PC-9 (cell line): ENCODE measurements around the gene EMP1.

Experiments
- CTCF ChIP-seq: fragments of 200-600 bp; sonication (generic); conservative IDR thresholded peaks from 2 replicates; pipeline ENCODE4 v1.6.1; 2017; ENCODE audit warnings: mixed run types, antibody characterized with exemption, mild to moderate bottlenecking, moderate library complexity
- EZH2 ChIP-seq: fragments of 200-600 bp; sonication (generic); IDR thresholded peaks from 2 replicates; pipeline ENCODE4 v1.8.0; 2017; ENCODE audit warnings: antibody characterized with exemption, low read depth

DNA sequence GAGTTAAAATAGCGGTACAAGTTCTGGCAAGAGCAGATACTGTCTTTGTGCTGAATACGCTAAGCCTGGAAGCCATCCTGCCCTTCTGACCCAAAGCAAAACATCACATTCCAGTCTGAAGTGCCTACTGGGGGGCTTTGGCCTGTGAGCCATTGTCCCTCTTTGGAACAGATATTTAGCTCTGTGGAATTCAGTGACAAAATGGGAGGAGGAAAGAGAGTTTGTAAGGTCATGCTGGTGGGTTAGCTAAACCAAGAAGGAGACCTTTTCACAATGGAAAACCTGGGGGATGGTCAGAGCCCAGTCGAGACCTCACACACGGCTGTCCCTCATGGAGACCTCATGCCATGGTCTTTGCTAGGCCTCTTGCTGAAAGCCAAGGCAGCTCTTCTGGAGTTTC, 18.5 kb downstream of the EMP1 start:
- TF ChIP-seq CTCF (no peak), EZH2 (no peak)
